ENCODE data around the gene RPS19BP1. TPM values are rescaled to one million over a fixed set of nuclear protein-coding genes. Genes with fewer than 3 reads are reported as not detected.

Gene RPS19BP1
- total RNA-seq, 1 experiment from 2014 or later: 80.4 TPM

DNA sequence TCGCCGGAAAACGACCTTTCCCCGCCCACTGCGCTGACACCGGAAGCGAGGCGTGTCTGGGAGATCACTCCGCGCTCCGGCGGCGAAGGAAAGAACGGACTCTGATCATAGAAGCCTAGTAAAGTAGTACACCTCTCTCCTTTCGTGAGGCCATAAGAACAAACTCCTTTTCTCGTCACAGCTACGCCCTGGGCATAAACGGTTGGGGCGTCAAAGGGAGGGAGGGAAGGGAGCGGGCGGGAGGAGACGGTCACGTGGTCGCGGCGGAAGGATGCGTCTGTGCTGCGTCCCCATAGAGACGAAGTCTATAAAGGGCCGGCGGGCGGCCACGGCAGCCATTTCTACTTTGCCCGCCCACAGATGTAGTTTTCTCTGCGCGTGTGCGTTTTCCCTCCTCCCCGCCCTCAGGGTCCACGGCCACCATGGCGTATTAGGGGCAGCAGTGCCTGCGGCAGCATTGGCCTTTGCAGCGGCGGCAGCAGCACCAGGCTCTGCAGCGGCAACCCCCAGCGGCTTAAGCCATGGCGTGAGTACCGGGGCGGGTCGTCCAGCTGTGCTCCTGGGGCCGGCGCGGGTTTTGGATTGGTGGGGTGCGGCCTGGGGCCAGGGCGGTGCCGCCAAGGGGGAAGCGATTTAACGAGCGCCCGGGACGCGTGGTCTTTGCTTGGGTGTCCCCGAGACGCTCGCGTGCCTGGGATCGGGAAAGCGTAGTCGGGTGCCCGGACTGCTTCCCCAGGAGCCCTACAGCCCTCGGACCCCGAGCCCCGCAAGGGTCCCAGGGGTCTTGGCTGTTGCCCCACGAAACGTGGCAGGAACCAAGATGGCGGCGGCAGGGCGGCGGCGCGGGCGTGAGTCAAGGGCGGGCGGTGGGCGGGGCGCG is 12.1 kb downstream of the RPS19BP1 start, which contains the start of gene ATF4 (continued):
- TF ChIP-seq POLR2AphosphoS5 (IDR thresholded peaks at IDR 0.05; ENCODE audit: low read depth, low read length) (peak; percentile 98), SRF (IDR thresholded peaks at IDR 0.05; ENCODE audit: low read depth) (no peak), SP1 (IDR thresholded peaks at IDR 0.05; ENCODE audit: low read depth) (no peak), SIN3A (IDR thresholded peaks at IDR 0.05; ENCODE audit: low read depth) (no peak)
- TF ChIP-seq, protein P1, sequence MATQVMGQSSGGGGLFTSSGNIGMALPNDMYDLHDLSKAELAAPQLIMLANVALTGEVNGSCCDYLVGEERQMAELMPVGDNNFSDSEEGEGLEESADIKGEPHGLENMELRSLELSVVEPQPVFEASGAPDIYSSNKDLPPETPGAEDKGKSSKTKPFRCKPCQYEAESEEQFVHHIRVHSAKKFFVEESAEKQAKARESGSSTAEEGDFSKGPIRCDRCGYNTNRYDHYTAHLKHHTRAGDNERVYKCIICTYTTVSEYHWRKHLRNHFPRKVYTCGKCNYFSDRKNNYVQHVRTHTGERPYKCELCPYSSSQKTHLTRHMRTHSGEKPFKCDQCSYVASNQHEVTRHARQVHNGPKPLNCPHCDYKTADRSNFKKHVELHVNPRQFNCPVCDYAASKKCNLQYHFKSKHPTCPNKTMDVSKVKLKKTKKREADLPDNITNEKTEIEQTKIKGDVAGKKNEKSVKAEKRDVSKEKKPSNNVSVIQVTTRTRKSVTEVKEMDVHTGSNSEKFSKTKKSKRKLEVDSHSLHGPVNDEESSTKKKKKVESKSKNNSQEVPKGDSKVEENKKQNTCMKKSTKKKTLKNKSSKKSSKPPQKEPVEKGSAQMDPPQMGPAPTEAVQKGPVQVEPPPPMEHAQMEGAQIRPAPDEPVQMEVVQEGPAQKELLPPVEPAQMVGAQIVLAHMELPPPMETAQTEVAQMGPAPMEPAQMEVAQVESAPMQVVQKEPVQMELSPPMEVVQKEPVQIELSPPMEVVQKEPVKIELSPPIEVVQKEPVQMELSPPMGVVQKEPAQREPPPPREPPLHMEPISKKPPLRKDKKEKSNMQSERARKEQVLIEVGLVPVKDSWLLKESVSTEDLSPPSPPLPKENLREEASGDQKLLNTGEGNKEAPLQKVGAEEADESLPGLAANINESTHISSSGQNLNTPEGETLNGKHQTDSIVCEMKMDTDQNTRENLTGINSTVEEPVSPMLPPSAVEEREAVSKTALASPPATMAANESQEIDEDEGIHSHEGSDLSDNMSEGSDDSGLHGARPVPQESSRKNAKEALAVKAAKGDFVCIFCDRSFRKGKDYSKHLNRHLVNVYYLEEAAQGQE (IDR thresholded peaks at IDR 0.05; ENCODE audit: low read depth): no peak
- TF ChIP-seq, protein P2, sequence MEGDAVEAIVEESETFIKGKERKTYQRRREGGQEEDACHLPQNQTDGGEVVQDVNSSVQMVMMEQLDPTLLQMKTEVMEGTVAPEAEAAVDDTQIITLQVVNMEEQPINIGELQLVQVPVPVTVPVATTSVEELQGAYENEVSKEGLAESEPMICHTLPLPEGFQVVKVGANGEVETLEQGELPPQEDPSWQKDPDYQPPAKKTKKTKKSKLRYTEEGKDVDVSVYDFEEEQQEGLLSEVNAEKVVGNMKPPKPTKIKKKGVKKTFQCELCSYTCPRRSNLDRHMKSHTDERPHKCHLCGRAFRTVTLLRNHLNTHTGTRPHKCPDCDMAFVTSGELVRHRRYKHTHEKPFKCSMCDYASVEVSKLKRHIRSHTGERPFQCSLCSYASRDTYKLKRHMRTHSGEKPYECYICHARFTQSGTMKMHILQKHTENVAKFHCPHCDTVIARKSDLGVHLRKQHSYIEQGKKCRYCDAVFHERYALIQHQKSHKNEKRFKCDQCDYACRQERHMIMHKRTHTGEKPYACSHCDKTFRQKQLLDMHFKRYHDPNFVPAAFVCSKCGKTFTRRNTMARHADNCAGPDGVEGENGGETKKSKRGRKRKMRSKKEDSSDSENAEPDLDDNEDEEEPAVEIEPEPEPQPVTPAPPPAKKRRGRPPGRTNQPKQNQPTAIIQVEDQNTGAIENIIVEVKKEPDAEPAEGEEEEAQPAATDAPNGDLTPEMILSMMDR (IDR thresholded peaks at IDR 0.05 in 2 of 3, conservative IDR thresholded peaks at IDR 0.05 in 1 of 3; ENCODE audit: borderline replicate concordance in 1 of 3, insufficient read depth in 1 of 3, low read depth in 2 of 3, low read length in 2 of 3): no peak
